IMR-90 (cell line): Measurements from ENCODE around the gene ITPKA. TPM values are rescaled to one million over a fixed set of nuclear protein-coding genes. Genes with fewer than 3 reads are reported as not detected.

Experiments used
- ATAC-seq: fragments of 200-7000 bp; cut with Tn5 transposase; 2 replicates; pipeline ENCODE4 v1.9.1; 2020; ENCODE audit warnings: low read depth, mild to moderate bottlenecking, moderate library complexity
- BruUV-seq: library from RNA; stranded (reverse); fragments of 400-500 nt; replicated peaks from 2 replicates; lab custom pipeline; 2021; lab: Mats Ljungman, UMichigan
- CTCF ChIA-PET: fragments of 300-600 bp; formaldehyde crosslinking; extraction: SDS; loops from one replicate; lab custom pipeline; 2021; ENCODE audit warnings: antibody characterized with exemption; lab: Yijun Ruan, JAX
- POLR2A ChIA-PET: fragments of 300-600 bp; sonication (Branson Sonifier 250); formaldehyde crosslinking; loops from one replicate; lab custom pipeline; 2022; ENCODE audit warnings: antibody characterized with exemption; ENCODE audit not compliant: unreplicated experiment; lab: Charles Lee
- DNase-seq: peaks from one replicate; pipeline ENCODE4 v3.0.0; 2013
- H2AFZ ChIP-seq: replicated peaks from 2 replicates; pipeline ENCODE3; 2013; ENCODE audit warnings: low read length, mild to moderate bottlenecking; ENCODE audit not compliant: poor library complexity
- H2AK5ac ChIP-seq: 2 replicates; pipeline ENCODE4 v1.6.1; 2013; ENCODE audit warnings: low read depth, low read length, inconsistent platforms
- H2AK9ac ChIP-seq: replicated peaks from 2 replicates; pipeline ENCODE3; 2013; ENCODE audit warnings: mild to moderate bottlenecking, low read depth, low read length, moderate library complexity; ENCODE audit not compliant: poor library complexity
- H2BK120ac ChIP-seq: 2 replicates; pipeline ENCODE4 v1.6.1; 2013; ENCODE audit warnings: low read depth, low read length, inconsistent platforms
- H2BK15ac ChIP-seq: 3 replicates; pipeline ENCODE4 v1.6.1; 2013; ENCODE audit warnings: low read depth, low read length, inconsistent platforms
- H2BK20ac ChIP-seq: 2 replicates; pipeline ENCODE4 v1.6.1; 2013; ENCODE audit warnings: low read depth, mild to moderate bottlenecking, inconsistent platforms, low read length, moderate library complexity
- H2BK5ac ChIP-seq: 2 replicates; pipeline ENCODE4 v1.6.1; 2013; ENCODE audit warnings: mild to moderate bottlenecking, low read depth, low read length, inconsistent platforms; ENCODE audit not compliant: poor library complexity, severe bottlenecking
- H3K14ac ChIP-seq: replicated peaks from 2 replicates; pipeline ENCODE4 v1.6.1; 2013; ENCODE audit warnings: low read depth, low read length, inconsistent platforms
- H3K18ac ChIP-seq: 2 replicates; pipeline ENCODE4 v1.6.1; 2013; ENCODE audit warnings: low read depth, low read length, control low read depth
- H3K23ac ChIP-seq: 2 replicates; pipeline ENCODE4 v1.6.1; 2013; ENCODE audit warnings: low read depth, low read length, inconsistent platforms
- H3K27ac ChIP-seq: 2 replicates; pipeline ENCODE4 v1.5.1; 2013; ENCODE audit warnings: mild to moderate bottlenecking, control low read depth, low read length; ENCODE audit not compliant: insufficient read depth
- H3K27me3 ChIP-seq: 2 replicates; pipeline ENCODE4 v1.6.1; 2013; ENCODE audit warnings: low read length; ENCODE audit not compliant: control insufficient read depth, insufficient read depth
- H3K36me3 ChIP-seq: 2 replicates; pipeline ENCODE4 v1.6.1; 2013; ENCODE audit warnings: low read length, mixed read lengths; ENCODE audit not compliant: control insufficient read depth, insufficient read depth
- H3K4ac ChIP-seq: 2 replicates; pipeline ENCODE4 v1.6.1; 2013; ENCODE audit warnings: low read depth, low read length, inconsistent platforms
- H3K4me1 ChIP-seq: 2 replicates; pipeline ENCODE4 v1.6.1; 2013; ENCODE audit warnings: low read length, mixed read lengths; ENCODE audit not compliant: control insufficient read depth, insufficient read depth
- H3K4me2 ChIP-seq: 2 replicates; pipeline ENCODE4 v1.6.1; 2013; ENCODE audit warnings: low read depth, mild to moderate bottlenecking, control low read depth, low read length, moderate library complexity
- H3K4me3 ChIP-seq: 2 replicates; pipeline ENCODE4 v1.5.1; 2013; ENCODE audit warnings: low read depth, mild to moderate bottlenecking, control low read depth, low read length, moderate library complexity; ENCODE audit not compliant: insufficient read depth
- H3K56ac ChIP-seq: 2 replicates; pipeline ENCODE4 v1.6.1; 2013; ENCODE audit warnings: low read length, inconsistent platforms; ENCODE audit not compliant: insufficient read depth; ENCODE audit errors: extremely low read depth
- H3K79me1 ChIP-seq, 2 experiments: 2 replicates each; pipeline ENCODE4 v1.6.1; 2013; ENCODE audit warnings: low read length in 2 of 2, inconsistent platforms in 1 of 2, low read depth in 1 of 2
- H3K9ac ChIP-seq: 2 replicates; pipeline ENCODE4 v1.6.1; 2013; ENCODE audit warnings: low read depth, low read length, control low read depth
- H3K9me1 ChIP-seq: 2 replicates; pipeline ENCODE4 v1.6.1; 2013; ENCODE audit warnings: low read length, inconsistent platforms; ENCODE audit not compliant: insufficient read depth
- H3K9me3 ChIP-seq: 2 replicates; pipeline ENCODE4 v1.6.1; 2013; ENCODE audit warnings: low read length; ENCODE audit not compliant: control insufficient read depth, insufficient read depth
- H4K20me1 ChIP-seq: 2 replicates; pipeline ENCODE4 v1.6.1; 2013; ENCODE audit warnings: low read length, inconsistent platforms; ENCODE audit not compliant: insufficient read depth
- H4K5ac ChIP-seq: 2 replicates; pipeline ENCODE4 v1.6.1; 2013; ENCODE audit warnings: mild to moderate bottlenecking, low read depth, low read length, control low read depth
- H4K8ac ChIP-seq, 2 experiments: 2 replicates each; pipeline ENCODE4 v1.6.1; 2013; ENCODE audit warnings: low read depth in 2 of 2, low read length in 2 of 2, control low read depth in 1 of 2, inconsistent platforms in 1 of 2
- H4K91ac ChIP-seq: 2 replicates; pipeline ENCODE4 v1.6.1; 2013; ENCODE audit warnings: low read depth, low read length, inconsistent platforms; ENCODE audit not compliant: insufficient read depth
- BHLHE40 ChIP-seq: fragments of 150-350 bp; IDR thresholded peaks from 2 replicates; pipeline ENCODE4 v1.6.1; 2016; ENCODE audit warnings: mild to moderate bottlenecking, low read depth, low read length
- FOS ChIP-seq: fragments of 150-350 bp; IDR thresholded peaks from 2 replicates; pipeline ENCODE4 v1.6.1; 2016; ENCODE audit warnings: low read depth, low read length
- NFE2L2 ChIP-seq: fragments of 150-350 bp; IDR thresholded peaks from 2 replicates; pipeline ENCODE4 v1.6.1; 2016; ENCODE audit warnings: low read depth, mild to moderate bottlenecking, low read length
- RCOR1 ChIP-seq: IDR thresholded peaks from 2 replicates; pipeline ENCODE4 v1.6.1; 2012; ENCODE audit warnings: mild to moderate bottlenecking, low read length, improper control_type of control experiment; ENCODE audit not compliant: insufficient replicate concordance
- WGBS, 2 experiments: methylation state at CpG; one replicate each; pipeline versions ENCODE4 v1.1.5 to v1.1.7; 2013; ENCODE audit warnings: missing lambda C conversion rate in 2 of 2; ENCODE audit not compliant: insufficient read length in 1 of 2; ENCODE audit errors: extremely low coverage in 2 of 2; 5-methylcytosine and 5-hydroxymethylcytosine counted together
- dilution Hi-C: fragments of 300-500 bp; cut with HindIII; formaldehyde crosslinking; loops from one replicate; pipeline ENCODE4 v1.14.3; 2018; ENCODE audit warnings: low sequenced_read_pairs; ENCODE audit not compliant: unreplicated experiment
- in situ Hi-C: fragments of 300-500 bp; cut with MboI; formaldehyde crosslinking; loops from 3 replicates; pipeline ENCODE4 v1.14.3; 2019; ENCODE audit warnings: low sequenced_read_pairs, inconsistent platforms, mixed read lengths
- intact Hi-C: fragments of 100-400 bp; cut with micrococcal nuclease; formaldehyde crosslinking; loops from 2 replicates; pipeline ENCODE4 v1.10.0; 2022
- polyA plus RNA-seq, 3 experiments: library from polyadenylated mRNA; depleted of rRNA; stranded (reverse); fragments of >200 nt; gene quantifications; 2 replicates each; pipeline ENCODE4 v1.2.3, GENCODE V29; 2012; ENCODE audit warnings: low replicate concordance in 1 of 3
- total RNA-seq: library from RNA; depleted of rRNA; stranded (reverse); fragments of >200 nt; gene quantifications from 2 replicates; pipeline ENCODE4 v1.2.3, GENCODE V29; 2012

ITPKA gene
- total and polyA plus RNA-seq, 2 of the 4 experiments (the other 2 are of a cell fraction) = 1.1 to 1.8 TPM

DNA sequence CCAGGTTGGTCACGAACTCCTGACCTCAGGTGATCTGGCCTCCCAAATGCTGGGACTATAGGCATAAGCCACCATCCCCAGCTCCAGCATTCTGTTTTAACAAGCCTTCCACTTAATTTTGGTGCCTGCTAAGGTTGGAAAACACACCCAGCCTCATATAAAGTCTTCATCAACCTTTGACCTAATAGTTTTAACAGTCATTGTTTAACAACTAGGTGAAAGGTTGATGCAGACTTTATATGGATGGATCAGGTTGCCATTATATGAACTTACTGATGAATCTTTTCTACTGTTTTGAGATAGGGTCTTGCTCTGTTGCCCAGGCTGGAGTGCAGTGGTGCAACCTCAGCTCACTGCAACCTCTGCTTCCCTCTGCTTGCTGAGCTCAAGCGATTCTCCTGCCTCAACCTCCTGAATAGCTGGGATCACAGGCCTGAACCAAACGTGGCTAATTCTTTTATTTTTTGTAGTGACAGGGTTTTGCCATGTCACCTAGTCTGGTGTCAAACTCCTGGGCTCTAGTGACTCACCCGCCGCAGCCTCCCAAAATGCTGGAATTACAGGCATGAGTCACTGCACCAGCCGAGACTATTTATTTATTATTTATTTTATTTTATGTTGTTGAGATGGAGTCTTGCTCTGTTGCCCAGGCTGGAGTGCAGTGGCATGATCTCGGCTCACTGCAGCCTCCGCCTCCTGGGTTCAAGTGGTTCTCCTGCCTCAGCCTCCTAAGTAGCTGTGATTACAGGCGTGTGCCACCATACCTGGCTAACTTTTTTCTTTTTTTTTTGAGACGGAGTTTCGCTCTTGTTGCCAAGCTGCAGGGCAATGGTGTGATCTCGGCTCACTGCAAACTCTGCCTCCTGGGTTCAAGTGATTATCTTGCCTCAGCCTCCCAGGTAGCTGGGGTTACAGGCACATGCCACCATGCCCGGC is 53.4 kb downstream of the ITPKA start:
- H3K23ac ChIP-seq = no peak overlapping the region
- no peak overlapping the region for H2AFZ ChIP-seq
- H3K9me3 ChIP-seq = no peaks in the 10 kb centered on the region
- H2BK20ac ChIP-seq = no peak overlapping the region
- peaks cover 9 to 19% of the 10 kb centered on the region in 2 experiments; a peak in 3 of 4 replicates for H3K79me1 ChIP-seq
- 94% methylated on average over 4 of the region's 13 CpGs; no CpG with 5 or more reads in 1 of the 2 experiments for WGBS, 2 experiments
- no peak overlapping the region for H4K8ac ChIP-seq
- ChIA-PET POLR2A (no interaction called here), CTCF (interaction anchor here (0.6 to 2.2 kb wide), 3 partner anchors 11 to 26 kb away, joined by 4 to 8 read pairs (median 5); no protein-coding TSS in a partner anchor)
- TF ChIP-seq BHLHE40 = 0 out of 2 replicates have a peak, but pooled peaks have one; percentile 18
- TF ChIP-seq FOS = peak; percentile 87
- TF ChIP-seq NFE2L2 = peak; percentile 67; the same call in 1 of the 2 replicates
- TF ChIP-seq RCOR1 = no peak
- BruUV-seq = no TSS peak
- no peak overlapping the region for H4K5ac ChIP-seq
- no peak overlapping the region for H3K27ac ChIP-seq
- ATAC-seq = no peak
- peaks cover 3% of the 10 kb centered on the region; the same call in 1 of the 2 replicates for H3K9me1 ChIP-seq
- H4K91ac ChIP-seq = no peak overlapping the region
- no peaks in the 10 kb centered on the region for H3K36me3 ChIP-seq
- no peak overlapping the region for H2AK9ac ChIP-seq
- H3K18ac ChIP-seq = no peak overlapping the region
- H4K20me1 ChIP-seq = peaks cover 3% of the 10 kb centered on the region; the same call in 1 of the 2 replicates
- no peak overlapping the region for H3K4me3 ChIP-seq
- dilution Hi-C loops (no loop called here), intact Hi-C loops (no loop called here), in situ Hi-C loops (no loop called here)
- H3K4me1 ChIP-seq = no peaks in the 10 kb centered on the region; the same call in none of the 2 replicates
- no peak overlapping the region; the same call in 1 of the 2 replicates for H2AK5ac ChIP-seq
- peak; percentile 59 for DNase-seq
- no peak overlapping the region for H3K4ac ChIP-seq
- no peak overlapping the region for H2BK5ac ChIP-seq
- no peak overlapping the region for H2BK120ac ChIP-seq
- H2BK15ac ChIP-seq = no peak overlapping the region
- no peak overlapping the region for H3K4me2 ChIP-seq
- no peak overlapping the region for H3K9ac ChIP-seq
- H3K14ac ChIP-seq = no peak overlapping the region
- H3K56ac ChIP-seq = no peak overlapping the region
- no peaks in the 10 kb centered on the region for H3K27me3 ChIP-seq
